ENCODE measurements around the gene DNAJC1.
"Not testable (repeated sequence)": the region's sequence is repeated elsewhere in the genome, so short reads cannot be mapped to it uniquely, and the experiment has no call there.

DNAJC1 gene

DNA sequence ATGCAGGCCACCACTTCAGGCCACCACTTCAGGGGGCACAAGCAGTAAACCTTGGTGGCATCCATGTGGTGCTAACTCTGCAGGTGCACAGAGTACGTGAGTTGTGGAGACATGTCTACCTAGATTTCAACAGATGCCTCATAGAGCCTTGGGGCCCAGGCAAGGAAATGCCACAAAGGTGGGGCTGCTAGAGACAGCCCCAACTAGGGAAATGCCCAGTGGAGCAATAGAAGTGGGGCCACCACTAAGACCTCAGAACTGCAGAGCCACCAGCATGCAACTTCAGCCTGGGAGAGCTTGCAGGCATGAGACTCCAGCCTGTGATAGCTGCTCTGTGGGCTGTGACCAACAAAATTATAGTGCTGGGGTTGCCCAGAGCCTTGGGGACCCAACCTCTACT lies 107.6 kb downstream of the DNAJC1 start:
- DNase-seq = no peak

DNA sequence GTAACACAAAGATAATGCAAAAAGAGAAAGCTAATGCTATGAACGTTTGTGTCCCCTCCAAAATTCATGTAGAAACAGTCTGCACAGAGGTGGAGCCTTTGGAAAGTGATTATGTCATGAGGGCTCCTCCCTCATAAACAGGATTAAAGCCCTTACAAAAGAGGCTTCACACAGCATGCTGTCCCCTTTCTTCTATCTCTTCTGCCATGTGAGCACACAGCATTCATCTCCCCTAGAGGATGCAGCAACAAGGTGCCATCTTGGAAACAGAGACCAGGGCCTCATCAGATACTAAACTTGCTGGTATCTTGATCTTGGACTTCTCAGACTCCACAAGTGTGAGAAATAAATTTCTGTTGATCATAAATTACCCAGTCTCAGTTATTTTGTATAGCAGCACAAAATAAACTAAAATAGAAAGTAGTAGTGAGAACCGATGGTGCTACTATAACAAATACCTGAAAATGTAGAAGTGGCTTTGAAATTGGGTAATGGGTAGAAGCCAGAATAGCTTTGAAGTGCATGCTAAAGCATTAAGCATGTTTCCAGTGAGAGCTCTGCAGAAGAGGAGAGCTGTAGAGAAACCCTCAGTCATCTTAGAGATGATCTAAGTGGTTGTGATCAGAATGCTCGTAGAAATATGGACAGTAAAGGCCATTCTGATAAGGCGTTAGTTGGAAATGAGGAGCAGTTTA lies 108.7 kb downstream of the DNAJC1 start:
- DNase-seq = no peak

DNA sequence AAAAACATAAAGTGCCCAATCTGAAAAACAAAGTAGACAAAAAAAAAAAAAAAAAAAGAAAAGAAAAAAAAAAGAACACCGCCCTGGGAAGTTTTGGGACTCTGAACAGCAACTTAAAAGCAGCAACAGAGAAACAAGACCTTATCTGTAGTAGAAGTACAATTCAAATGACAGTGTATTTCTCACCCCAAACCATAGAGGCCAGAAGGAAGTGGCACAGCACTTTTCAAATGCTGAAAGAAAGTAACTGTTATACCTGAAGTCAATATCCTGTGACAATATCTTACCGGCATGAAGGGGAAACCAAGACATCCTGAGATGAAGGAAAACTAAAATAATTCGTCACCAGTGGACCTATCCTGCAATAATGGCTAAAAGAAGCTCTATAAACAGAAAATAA lies 112.1 kb downstream of the DNAJC1 start:
- DNase-seq = no peak

DNA sequence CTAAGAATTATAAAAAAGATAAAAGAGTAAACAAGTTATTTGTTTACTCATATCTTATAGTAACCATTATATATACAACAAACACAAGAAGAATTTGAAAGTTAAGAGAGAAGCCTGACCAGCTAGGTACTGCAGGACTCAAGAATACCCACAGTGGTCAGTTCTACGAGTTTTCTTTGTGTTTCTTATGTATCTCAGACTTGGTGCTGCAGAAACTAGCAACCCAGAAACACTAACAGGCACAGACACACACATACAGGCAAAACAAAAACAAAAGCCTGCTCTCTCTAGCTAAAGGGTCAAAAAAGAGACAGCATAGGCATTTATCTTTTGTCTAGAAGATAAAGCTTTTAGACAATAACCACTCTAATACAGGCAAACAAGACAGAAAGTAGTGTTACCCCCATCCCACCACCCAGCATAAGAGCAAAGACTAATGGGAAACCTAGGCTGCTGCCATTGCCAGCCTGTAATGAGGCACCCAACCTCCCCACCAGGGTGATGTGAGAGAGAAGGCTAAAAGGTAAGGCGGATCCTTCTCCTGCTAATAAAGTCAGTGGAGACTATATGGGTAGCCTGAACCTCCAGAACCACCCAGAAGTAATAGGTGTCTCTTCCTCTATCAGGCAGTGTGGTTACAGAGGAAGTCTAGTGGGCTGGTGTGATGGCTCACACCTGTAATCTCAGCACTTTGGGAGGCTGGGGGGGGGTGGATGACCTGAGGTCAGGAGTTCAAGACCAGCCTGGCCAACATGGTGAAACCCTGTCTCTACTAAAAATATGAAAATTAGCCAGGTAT lies 113.9 kb downstream of the DNAJC1 start:
- no peak for DNase-seq

DNA sequence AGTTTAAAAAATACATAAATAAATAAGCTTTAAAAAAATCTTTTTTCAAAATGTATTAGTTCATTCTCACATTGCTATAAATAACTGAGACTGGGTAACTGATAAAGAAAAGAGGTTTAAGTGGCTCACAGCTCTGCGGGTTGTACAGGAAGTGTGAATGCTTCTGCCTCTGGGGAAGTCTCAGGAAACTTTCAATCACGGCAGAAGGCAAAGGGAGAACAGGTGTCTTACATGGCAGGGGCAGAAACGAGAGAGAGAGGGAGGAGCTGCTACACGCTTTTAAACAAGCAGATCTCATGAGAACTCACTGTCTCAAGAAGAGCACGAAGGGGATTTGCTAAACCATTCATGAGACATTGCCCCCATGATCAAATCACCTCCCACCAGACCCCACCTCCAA lies 114.6 kb downstream of the DNAJC1 start:
- DNase-seq = no peak

DNA sequence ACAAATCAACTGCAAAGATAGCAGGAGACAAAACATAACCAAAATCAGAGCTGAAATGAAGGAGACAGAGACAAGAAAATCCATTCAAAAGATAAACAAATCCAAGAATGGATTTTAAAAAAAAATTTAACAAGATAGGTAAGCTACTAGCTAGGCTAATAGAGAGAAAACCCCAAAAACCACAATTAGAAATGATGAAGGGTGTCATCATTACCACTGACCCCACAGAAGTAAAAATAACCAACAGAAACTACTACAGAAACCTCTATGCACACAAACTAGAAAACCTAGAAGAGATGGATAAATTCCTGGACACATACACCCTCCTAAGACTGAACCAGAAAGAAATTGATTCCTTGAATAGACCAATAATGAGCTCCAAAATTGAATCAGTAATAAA lies 117.6 kb downstream of the DNAJC1 start:
- no peak for DNase-seq

DNA sequence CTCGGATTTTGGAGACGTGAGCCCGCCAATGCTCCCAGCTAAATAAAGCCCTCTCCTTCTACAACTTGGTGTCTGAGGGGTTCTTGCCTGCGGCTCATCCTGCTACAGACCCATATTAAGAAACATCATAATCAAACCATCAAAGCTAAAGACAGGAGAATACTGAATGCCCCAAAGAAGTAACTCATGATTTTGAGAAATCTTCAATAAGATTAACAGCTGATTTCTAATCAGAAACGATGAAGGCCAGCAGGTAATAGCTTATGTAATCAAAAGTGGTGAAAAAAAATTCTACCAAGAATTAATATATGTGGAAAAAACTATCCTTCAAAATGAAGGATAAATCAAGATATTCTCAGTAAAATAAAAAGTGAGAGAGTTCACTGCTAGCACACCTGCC lies 130.3 kb downstream of the DNAJC1 start:
- DNase-seq = no peak

DNA sequence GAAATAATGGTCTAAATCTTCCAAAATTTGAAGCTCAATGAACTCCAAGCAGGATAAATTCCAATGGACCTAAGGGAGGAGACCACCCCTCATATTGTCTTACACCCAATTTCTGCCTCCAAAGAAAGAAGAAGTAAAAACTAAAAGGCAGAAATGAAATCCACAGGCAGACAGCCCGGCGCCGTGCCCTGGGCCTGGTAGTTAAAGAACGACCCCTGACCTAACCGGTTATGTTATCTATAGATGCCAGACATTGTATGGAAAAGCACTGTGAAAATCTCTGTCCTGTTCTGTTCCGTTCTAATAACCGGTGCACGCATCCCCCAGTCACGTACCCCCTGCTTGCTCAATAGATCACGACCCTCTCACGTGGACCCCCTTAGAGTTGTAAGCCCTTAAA lies 130.8 kb downstream of the DNAJC1 start:
- not testable (repeated sequence) for DNase-seq

DNA sequence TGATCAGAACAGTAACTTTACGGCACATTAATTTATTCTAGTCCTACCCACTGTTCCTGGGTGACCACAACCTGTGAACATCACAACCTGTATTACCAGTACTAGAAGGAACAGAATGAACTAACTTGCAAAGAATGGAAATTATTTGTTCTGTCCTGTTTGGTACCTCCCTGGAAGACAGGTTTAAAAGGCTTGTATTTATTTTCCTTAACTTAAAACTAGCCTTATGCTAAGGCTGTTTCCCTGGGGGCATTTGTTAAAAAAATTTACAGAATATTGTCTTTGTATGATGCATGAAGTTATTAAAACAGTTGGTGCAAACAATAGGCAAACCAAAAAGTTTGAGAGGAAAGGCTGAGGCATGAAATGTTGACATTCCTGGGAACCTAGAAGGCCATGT lies 132.7 kb downstream of the DNAJC1 start:
- DNase-seq = no peak

DNA sequence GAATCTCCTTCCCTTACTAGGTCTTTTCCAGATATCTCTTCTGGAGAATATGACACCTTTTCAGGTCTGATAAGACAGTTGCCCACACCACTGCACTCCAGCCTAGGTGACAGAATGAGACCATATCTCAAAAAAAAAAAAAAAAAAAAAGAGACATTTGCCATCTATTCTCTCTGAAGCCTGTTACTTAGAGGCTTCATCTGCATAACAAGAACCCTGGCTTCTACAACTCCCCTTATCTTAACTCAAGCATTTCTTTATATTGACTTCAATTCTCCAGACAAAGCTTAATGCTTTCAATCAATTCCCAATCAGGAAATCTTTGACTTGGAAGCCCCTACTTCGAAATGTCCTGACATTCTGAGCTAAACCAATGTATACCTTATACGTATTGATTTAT lies 134.4 kb downstream of the DNAJC1 start:
- DNase-seq = not testable (repeated sequence)

DNA sequence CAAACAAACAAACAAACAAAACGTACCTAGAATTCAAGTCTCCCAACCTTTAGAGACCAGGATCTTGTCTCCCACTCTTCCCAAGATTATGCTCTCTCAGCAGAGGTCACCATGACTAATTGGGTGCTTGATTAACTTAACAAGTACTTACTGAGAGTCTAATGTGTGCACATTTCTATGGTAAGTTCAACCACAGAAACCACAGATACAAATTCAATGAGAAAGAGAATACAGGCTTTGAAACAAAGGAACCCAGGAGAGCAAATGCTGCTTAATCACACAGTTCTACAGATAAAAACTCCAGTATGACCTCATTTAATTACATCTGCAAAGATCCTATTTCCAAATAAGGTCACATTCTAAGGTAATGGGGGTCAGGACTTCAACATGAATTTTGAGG lies 142.8 kb downstream of the DNAJC1 start:
- no peak for DNase-seq

DNA sequence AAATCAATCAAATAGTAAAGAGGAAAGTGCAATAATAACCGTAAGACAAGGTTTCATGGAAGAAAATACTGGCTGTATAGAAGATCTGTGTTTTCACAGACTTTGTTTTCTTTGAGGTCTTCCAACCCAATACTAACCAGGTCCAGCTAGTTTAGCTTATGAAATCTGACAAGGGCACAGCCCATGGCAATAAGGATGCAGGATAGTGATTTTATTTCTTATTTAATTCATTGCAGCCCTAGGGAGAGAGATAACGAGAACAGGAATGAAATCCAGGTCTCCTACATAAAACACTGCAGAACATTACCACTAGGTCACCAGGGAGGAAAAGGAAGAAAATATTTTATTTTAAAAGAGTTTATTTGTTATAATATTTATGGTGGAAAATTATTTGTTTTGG lies 145.1 kb downstream of the DNAJC1 start:
- DNase-seq = no peak

DNA sequence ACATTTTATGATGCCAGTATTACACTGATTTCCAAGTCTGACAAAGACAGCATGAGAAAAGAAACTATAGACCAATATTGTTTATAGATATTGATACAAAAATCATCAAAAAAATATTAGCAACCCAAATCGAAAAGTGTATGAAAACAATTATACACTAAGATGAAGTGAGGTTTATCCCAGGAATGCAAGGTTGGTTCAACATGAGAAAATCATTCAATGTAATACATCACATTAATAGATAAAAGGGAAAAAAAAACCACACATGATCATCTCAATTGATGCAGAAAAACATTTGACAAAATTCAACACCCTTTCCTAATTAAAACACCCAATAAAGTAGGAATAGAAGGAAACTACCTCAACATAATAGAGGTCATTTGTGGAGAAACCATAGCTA lies 153.9 kb downstream of the DNAJC1 start:
- DNase-seq = no peak

DNA sequence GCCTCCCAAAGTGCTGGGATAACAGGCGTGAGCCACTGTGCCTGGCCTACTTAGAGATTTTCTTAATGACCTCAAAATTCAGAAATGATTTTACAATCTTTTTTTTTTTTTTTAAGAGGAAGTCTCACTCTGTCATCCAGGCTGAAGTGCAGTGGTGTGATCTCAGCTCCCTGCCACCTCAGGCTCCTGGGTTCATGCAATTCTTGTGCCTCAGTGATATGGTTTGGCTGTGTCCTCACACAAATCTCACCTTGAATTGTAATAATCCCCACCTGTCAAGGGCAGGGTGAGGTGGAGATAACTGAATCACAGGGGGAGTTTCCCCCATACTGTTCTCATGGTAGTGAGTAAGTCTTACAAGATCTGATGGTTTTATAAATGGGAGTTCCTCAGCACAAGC lies 159.9 kb downstream of the DNAJC1 start:
- no peak for DNase-seq

DNA sequence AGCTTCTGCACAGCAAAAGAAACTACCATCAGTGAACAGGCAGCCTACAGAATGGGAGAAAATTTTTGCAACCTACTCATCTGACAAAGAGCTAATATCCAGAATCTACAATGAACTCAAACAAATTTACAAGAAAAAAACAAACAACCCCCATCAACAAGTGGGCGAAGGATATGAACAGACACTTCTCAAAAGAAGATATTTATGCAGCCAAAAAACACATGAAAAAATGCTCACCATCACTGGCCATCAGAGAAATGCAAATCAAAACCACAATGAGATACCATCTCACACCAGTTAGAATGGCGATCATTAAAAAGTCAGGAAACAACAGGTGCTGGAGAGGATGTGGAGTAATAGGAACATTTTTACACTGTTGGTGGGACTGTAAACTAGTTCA lies 162.3 kb downstream of the DNAJC1 start:
- not testable (repeated sequence) for DNase-seq

DNA sequence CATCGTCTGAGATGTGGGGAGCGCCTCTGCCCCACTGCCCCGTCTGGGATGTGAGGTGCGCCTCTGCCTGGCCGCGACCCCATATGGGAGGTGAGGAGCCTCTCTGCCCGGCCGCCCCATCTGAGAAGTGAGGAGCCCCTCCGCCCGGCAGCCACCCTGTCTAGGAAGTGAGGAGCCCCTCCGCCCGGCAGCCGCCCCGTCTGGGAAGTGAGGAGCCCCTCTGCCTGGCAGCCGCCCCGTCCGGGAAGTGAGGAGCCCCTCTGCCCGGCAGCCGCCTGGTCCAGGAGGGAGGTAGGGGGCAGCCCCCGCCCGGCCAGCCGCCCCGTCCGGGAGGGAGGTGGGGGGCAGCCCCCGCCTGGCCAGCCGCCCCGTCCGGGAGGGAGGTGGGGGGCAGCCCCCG lies 166.0 kb downstream of the DNAJC1 start:
- DNase-seq = not testable (repeated sequence)

DNA sequence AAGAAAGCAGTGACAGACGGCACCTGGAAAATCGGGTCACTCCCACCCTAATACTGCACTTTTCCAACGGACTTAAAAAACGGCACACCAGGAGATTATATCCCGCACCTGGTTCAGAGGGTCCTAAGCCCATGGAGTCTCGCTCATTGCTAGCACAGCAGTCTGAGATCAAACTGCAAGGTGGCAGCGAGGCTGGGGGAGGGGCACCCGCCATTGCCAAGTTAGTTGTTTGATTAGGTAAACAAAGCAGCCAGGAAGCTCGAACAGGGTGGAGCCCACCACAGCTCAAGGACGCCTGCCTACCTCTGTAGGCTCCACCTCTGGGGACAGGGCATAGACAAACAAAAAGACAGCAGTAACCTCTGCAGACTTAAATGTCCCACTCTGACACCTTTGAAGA lies 169.0 kb downstream of the DNAJC1 start:
- not testable (repeated sequence) for DNase-seq

DNA sequence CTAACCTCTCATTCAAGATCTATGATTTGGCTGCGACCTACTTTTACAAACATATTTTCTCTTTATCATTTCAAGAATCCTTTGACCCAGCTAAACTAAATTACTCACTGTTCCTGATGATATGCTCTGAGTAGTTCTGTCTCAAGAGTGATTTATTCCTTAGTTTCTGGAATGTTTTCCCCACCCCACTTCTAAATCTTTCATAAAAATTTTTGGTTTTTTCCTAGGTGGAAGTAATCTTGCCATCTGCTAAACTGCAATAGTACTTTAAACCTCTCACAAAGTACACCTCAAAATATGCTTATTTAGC lies 170.8 kb downstream of the DNAJC1 start:
- no peak for DNase-seq

DNA sequence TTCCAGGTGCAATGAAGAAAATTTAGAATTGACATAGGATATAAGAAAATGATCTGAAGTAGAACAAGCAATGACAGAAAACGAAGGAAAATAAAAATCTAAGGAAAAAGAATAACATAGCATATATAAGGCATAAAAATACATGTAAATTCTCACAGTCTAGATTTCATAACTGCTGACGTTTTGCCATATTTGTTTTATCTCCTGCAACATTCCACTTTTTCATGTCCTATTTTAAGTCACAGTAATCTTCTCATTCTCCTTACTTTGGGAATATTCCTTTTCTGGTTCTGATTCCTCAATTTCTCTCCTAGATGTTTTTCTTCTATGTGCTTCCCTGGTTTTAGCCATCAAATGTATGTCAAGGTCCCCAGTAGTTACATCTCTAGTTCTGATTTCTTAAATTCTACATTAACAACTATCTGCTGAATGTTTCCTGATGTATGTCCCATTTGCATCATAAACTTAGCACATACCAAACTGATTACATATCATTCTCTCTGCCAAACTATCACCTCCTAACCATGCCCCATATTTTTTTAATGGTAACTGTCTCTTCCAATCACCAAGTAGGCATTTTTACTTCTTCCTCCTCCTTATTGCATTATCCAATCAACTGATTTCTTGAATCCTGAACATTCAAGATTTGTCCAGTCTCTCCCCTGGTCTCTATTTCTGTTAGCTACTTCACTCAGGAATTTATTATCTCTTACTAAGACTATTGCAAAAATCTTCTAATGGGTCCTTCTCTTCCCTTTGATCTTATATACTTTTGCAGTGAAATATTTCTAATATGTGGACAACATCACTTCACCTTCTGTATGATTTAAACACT lies 171.3 kb downstream of the DNAJC1 start:
- DNase-seq = no peak

DNA sequence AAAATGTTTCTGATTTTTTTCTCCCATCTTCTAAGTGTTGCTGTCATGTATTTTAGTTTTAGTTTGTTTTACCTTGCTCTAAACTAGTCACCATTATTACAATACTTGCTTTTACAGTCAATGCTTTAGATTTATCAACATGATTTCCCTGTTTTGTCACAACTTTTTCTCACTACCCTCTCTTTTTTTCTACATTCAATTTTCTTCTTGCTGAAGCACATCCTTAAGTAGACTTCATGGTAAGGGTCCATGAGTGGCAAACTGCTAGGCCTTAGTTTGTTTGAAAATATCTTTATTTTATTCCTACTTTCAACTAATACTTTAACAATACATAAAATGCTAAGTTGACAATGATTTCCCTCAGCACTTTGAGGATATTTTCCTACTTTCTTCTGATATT lies 173.5 kb downstream of the DNAJC1 start:
- no peak for DNase-seq

DNA sequence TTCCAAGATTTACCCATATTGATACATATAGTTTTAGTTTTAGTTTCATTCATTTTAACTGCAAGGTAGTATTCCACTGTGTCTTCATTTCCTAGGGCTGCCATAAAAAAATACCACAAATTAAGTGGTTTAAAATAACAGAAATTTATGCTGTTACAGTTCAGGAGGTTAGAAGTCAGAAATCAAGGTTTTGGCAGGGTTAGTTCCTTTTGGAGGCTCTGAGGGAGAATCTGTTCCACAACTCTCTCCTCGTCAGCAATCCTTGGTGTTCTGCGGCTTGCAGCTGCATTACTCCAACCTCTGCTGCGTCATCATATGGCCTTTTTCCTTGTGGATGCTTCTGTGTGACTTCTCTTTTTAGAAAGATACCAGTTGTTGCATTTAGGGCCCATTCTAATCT lies 176.2 kb downstream of the DNAJC1 start:
- DNase-seq = no peak

DNA sequence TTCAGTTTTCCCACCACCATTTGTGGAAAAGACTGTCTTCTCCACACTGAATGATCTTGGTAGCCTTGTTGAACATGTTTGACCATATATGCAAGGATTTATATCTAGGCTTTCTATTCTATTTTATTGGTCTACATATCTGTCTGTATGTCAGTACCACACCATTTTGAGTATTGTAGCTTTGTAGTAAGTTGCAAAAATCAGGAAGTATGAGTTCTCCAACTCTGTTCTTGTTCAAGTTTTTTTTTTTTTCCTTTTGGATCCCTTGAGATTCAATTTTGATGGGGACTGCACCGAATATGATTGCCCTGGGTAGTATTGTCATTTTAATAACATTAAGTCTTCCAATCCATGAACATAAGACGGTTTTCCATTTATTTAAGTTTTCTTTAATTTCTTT lies 176.8 kb downstream of the DNAJC1 start:
- DNase-seq = no peak

DNA sequence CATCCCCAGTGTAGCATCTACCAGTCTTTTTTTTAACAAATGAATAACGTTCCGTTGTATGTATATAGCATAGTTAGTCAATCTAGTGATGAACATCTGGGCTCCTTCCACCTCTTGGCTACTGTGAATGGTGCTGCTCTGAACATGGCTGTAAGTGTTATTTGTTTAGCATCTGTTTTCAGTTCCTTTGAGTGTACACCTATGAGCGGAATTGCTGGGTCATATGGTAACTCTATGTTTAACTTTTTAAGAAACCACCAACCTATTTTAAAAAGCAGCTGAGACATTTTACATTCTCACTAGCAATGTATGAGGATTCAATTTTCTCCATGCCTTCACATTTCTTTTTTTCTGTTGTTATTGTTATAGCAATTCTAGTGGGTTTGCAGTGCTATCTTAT lies 178.2 kb downstream of the DNAJC1 start:
- DNase-seq = no peak

DNA sequence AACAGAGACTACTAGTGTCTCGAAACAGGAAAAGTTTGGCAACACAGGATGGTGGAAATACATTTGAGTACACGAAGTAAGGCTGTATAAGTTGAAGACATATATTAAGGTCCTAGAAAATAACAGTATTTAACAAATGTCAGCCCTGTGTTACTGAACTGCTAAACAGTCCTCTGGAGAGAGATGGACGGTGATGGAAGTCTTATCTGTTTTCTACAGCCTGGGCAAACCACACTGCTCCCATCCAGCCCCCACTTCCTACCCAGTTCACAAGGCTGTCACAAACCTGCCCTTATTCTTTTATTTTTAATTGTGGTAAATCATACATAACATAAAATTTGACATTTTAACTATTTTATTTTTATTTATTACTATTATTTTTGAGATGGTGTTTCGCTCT lies 179.1 kb downstream of the DNAJC1 start:
- no peak for DNase-seq
